Measurements from ENCODE around the gene BPIFA1. TPM values are rescaled to one million over a fixed set of nuclear protein-coding genes. Genes with fewer than 3 reads are reported as not detected.

The BPIFA1 gene
- not detected for polyA plus RNA-seq

DNA sequence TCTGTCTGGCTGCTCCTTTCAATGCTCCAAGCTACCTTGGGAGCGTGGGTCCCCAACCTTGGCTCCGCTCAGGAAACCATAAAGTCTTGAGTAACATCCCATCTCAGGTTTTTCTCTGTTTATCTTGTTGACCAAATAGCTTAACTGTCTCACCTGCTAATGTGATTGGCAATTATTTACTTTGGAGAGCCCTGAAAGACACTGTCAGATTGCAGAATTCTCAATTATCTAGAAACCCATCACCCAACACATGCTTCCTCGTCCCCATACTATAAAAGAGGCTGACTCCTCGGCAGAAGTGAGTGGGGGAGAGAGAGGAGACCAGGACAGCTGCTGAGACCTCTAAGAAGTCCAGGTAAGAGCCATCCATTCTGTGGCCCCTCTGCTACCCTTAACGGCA lies at the start of gene BPIFA1:
Gene BPIFA1, plus strand, starts transcription at position 301 of the 400 bp plus-strand sequence. CDS start 1,716 bp downstream, outside the sequence.
- H3K27ac Mint-ChIP-seq: no peak within 1 kb of the TSS
- no peaks in the 10 kb centered on the region for H3K4me1 Mint-ChIP-seq
- H3K27me3 Mint-ChIP-seq: peaks cover 10% of the 10 kb centered on the region

GRCh38 chr20:33187491-33187890 lies 48.3 kb upstream of the BPIFA1 start:
- H3K9me3 Mint-ChIP-seq: peaks cover 0 to 7% (median 4%) of the 10 kb centered on the region in 3 donors
- peaks cover 5% of the 10 kb centered on the region for H3K36me3 Mint-ChIP-seq
- peaks cover 8% of the 10 kb centered on the region for H3K27me3 Mint-ChIP-seq
- H3K4me1 Mint-ChIP-seq: no peaks in the 10 kb centered on the region
- H3K4me3 Mint-ChIP-seq: no peak overlapping the region
- no peak overlapping the region for H3K27ac Mint-ChIP-seq

More for the DNA sequence above, at the start of gene BPIFA1:
- no peaks in the 10 kb centered on the region for H3K9me3 Mint-ChIP-seq
- H3K4me3 Mint-ChIP-seq: no peak within 1 kb of the TSS
- no peaks in the 10 kb centered on the region for H3K36me3 Mint-ChIP-seq

DNA sequence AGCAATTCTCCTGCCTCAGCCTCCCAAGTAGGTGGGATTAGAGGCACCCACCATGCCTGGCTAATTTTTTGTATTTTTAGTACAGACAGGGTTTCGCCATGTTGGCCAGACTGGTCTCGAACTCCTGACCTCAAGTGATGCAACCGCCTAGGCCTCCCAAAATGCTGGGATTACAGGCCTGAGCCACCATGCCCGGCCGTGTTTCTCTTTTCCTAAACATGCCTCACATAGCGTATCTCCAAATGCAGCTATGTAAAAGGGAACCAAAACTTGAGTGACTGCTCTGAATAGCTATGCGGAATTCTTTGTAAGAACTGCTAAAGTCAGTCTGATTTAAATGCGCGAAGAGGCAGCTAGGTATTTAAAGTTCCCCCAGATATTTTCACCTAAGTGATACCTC lies 47.4 kb upstream of the BPIFA1 start:
- H3K36me3 Mint-ChIP-seq: peaks cover 3% of the 10 kb centered on the region
- no peaks in the 10 kb centered on the region for H3K4me1 Mint-ChIP-seq
- no peak overlapping the region for H3K27ac Mint-ChIP-seq
- H3K9me3 Mint-ChIP-seq: peaks cover 0 to 2% (median under 1%) of the 10 kb centered on the region in 3 donors
- no peak overlapping the region for H3K4me3 Mint-ChIP-seq
- H3K27me3 Mint-ChIP-seq: peaks cover 10% of the 10 kb centered on the region

GRCh38 chr20:33191484-33191883 lies 44.3 kb upstream of the BPIFA1 start:
- Mint-ChIP-seq H3K27me3 (peaks cover 17% of the 10 kb centered on the region), H3K4me3 (no peak overlapping the region), H3K27ac (no peak overlapping the region), H3K36me3 (peaks cover 2% of the 10 kb centered on the region), H3K4me1 (no peaks in the 10 kb centered on the region), H3K9me3 (no peaks in the 10 kb centered on the region)

GRCh38 chr20:33191955-33192354 lies 43.8 kb upstream of the BPIFA1 start:
- Mint-ChIP-seq H3K27ac (peak overlapping the region in 1 of 3 donors; percentile 39), H3K9me3 (no peaks in the 10 kb centered on the region), H3K36me3 (peaks cover 2% of the 10 kb centered on the region), H3K27me3 (peaks cover 18% of the 10 kb centered on the region), H3K4me3 (no peak overlapping the region), H3K4me1 (no peaks in the 10 kb centered on the region)

GRCh38 chr20:33192912-33193501 lies 42.8 kb upstream of the BPIFA1 start:
- peaks cover 2% of the 10 kb centered on the region for H3K36me3 Mint-ChIP-seq
- H3K27ac Mint-ChIP-seq: no peak overlapping the region
- no peaks in the 10 kb centered on the region for H3K9me3 Mint-ChIP-seq
- no peaks in the 10 kb centered on the region for H3K4me1 Mint-ChIP-seq
- H3K27me3 Mint-ChIP-seq: peaks cover 18% of the 10 kb centered on the region
- H3K4me3 Mint-ChIP-seq: no peak overlapping the region

GRCh38 chr20:33199026-33199425 lies 36.8 kb upstream of the BPIFA1 start:
- H3K36me3 Mint-ChIP-seq: no peaks in the 10 kb centered on the region
- H3K27me3 Mint-ChIP-seq: peaks cover 17% of the 10 kb centered on the region
- no peaks in the 10 kb centered on the region for H3K4me1 Mint-ChIP-seq
- peaks cover 0 to 2% (median 0%) of the 10 kb centered on the region in 3 donors for H3K9me3 Mint-ChIP-seq
- no peak overlapping the region for H3K27ac Mint-ChIP-seq
- no peak overlapping the region for H3K4me3 Mint-ChIP-seq

- Mint-ChIP-seq H3K9me3 (peaks cover 0 to 2% (median 0%) of the 10 kb centered on the region in 3 donors), H3K4me1 (no peaks in the 10 kb centered on the region)
These were observed 33.3 kb upstream of the BPIFA1 start for GRCh38 chr20:33202451-33202850.

GRCh38 chr20:33203444-33203843 lies 32.4 kb upstream of the BPIFA1 start:
- Mint-ChIP-seq H3K27ac (no peak overlapping the region), H3K27me3 (peaks cover 8% of the 10 kb centered on the region)

More at GRCh38 chr20:33202451-33202850, 33.3 kb upstream of the BPIFA1 start:
- no peaks in the 10 kb centered on the region for H3K36me3 Mint-ChIP-seq
- H3K4me3 Mint-ChIP-seq: no peak overlapping the region
- peaks cover 10% of the 10 kb centered on the region for H3K27me3 Mint-ChIP-seq
- no peak overlapping the region for H3K27ac Mint-ChIP-seq

GRCh38 chr20:33209789-33210188 lies 26.0 kb upstream of the BPIFA1 start:
- Mint-ChIP-seq H3K27ac (peak overlapping the region in 1 of 3 donors; percentile 74), H3K9me3 (peaks cover 0 to 3% (median 0%) of the 10 kb centered on the region in 3 donors), H3K4me1 (peaks cover 0 to 2% (median 0%) of the 10 kb centered on the region in 3 donors), H3K27me3 (peaks cover 20% of the 10 kb centered on the region), H3K4me3 (peak overlapping the region in 1 of 4 donors; percentile 37), H3K36me3 (no peaks in the 10 kb centered on the region)

More at GRCh38 chr20:33203444-33203843, 32.4 kb upstream of the BPIFA1 start:
- H3K9me3 Mint-ChIP-seq: peaks cover 0 to 2% (median 0%) of the 10 kb centered on the region in 3 donors
- no peaks in the 10 kb centered on the region for H3K36me3 Mint-ChIP-seq
- H3K4me1 Mint-ChIP-seq: no peaks in the 10 kb centered on the region
- H3K4me3 Mint-ChIP-seq: no peak overlapping the region

DNA sequence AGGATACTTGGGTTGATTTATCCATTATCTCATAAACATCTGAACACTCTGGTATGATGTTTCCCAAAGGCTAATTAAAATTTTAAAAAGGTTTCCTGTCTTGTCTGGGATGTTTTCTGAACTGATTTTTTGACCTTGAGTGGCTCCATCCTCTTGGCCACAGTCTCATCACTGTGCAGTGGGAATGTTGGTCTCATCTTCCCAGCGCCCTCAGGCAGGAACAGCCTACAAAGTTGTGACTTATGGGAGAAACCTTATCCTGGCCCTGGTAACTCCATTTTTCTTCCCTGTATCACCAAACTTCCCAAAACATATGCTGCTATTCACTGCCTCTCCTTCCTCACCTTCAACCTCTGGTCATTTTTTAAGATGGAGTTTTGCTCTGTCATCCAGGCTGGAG lies 25.4 kb upstream of the BPIFA1 start:
- H3K36me3 Mint-ChIP-seq: no peaks in the 10 kb centered on the region
- peaks cover 0 to 3% (median 0%) of the 10 kb centered on the region in 3 donors for H3K9me3 Mint-ChIP-seq
- H3K27ac Mint-ChIP-seq: peak overlapping the region in 1 of 3 donors; percentile 74
- peaks cover 22% of the 10 kb centered on the region for H3K27me3 Mint-ChIP-seq
- peaks cover 0 to 2% (median 0%) of the 10 kb centered on the region in 3 donors for H3K4me1 Mint-ChIP-seq
- H3K4me3 Mint-ChIP-seq: no peak overlapping the region

DNA sequence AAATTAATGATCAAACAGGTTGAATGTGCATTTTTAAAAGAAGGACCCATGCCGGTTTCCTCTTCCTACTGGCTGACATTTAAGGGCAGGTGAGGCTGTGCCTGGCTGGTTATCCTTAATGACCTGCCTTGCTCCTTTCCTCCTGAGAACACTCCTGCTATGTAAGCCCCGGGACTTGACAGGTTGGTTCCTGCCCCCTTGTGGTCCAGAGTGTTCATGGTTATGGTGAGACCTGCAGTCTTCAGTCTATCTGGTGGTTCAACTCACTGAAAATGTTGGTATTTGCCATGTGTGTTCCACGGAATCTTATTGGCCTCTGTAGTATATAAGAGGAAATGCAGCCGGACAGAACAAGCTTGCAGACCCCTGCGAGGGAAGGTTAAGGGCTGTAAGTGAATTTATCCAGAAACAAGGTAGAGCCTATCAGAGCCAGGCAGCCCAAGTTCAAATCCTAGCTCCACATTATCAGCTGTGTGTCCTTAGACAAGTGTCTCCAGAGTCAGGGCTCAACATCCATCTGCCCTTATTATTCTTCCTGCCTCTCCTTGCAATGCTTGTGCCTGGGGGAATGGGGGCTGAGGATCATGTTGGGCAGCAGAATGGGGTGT lies 23.9 kb upstream of the BPIFA1 start:
- Mint-ChIP-seq H3K36me3 (no peaks in the 10 kb centered on the region), H3K4me1 (peaks cover 0 to 2% (median 0%) of the 10 kb centered on the region in 3 donors), H3K27ac (no peak overlapping the region), H3K27me3 (peaks cover 25% of the 10 kb centered on the region), H3K4me3 (no peak overlapping the region), H3K9me3 (peaks cover 0 to 3% (median 0%) of the 10 kb centered on the region in 3 donors)

- Mint-ChIP-seq H3K4me3 (no peak within 1 kb of the TSS), H3K27ac (no peak within 1 kb of the TSS), H3K4me1 (no peaks in the 10 kb centered on the region), H3K27me3 (peaks cover 14% of the 10 kb centered on the region), H3K9me3 (no peaks in the 10 kb centered on the region), H3K36me3 (no peaks in the 10 kb centered on the region)
These were observed 18.7 kb upstream of the BPIFA1 start, which contains the start of gene BPIFA3 for GRCh38 chr20:33217052-33217451. BPIFA3 (plus strand) TSS chr20:33217352; CDS start chr20:33217537, 185 bp downstream.

- Mint-ChIP-seq H3K27ac (no peak overlapping the region), H3K9me3 (peaks cover 0 to 3% (median 0%) of the 10 kb centered on the region in 3 donors), H3K4me3 (no peak overlapping the region), H3K36me3 (peaks cover 2% of the 10 kb centered on the region), H3K4me1 (no peaks in the 10 kb centered on the region), H3K27me3 (peaks cover 23% of the 10 kb centered on the region)
These were observed 11.4 kb upstream of the BPIFA1 start for GRCh38 chr20:33224399-33224798.

GRCh38 chr20:33229843-33230242 lies 6.0 kb upstream of the BPIFA1 start:
- Mint-ChIP-seq H3K36me3 (peaks cover 2% of the 10 kb centered on the region), H3K27ac (no peak overlapping the region), H3K9me3 (peaks cover 0 to 3% (median 0%) of the 10 kb centered on the region in 3 donors), H3K27me3 (peaks cover 18% of the 10 kb centered on the region), H3K4me1 (no peaks in the 10 kb centered on the region), H3K4me3 (no peak overlapping the region)

Data from IgD-negative memory B cell (primary cell).